Endometrial microvascular endothelial cells (primary cell): ENCODE measurements around the gene DNAJC25. TPM values are rescaled to one million over a fixed set of nuclear protein-coding genes. Genes with fewer than 3 reads are reported as not detected.

ENCODE experiments used
- in situ Hi-C: cut with HindIII; loops from 2 replicates; pipeline ENCODE4 v1.10.0; 2017; ENCODE audit warnings: low sequenced_read_pairs, low pct_unique_long_range_greater_than_20kb; ENCODE audit errors: inconsistent ontology term
- total RNA-seq: library from RNA; depleted of rRNA; stranded (reverse); fragments of >200 nt; gene quantifications from one replicate; pipeline ENCODE4 v1.2.3, GENCODE V29; 2015; ENCODE audit errors: inconsistent ontology term

Gene DNAJC25
- total RNA-seq, 1 donor from 2014 or later, result 2.9 TPM

- in situ Hi-C loops, result no loop called here
Observed at GRCh38 chr9:111621895-111622480, 9.1 kb upstream of the DNAJC25 start.

- in situ Hi-C loops, result no loop called here
Observed at GRCh38 chr9:111622626-111623025, 8.5 kb upstream of the DNAJC25 start.

GRCh38 chr9:111627260-111627963, 3.7 kb upstream of the DNAJC25 start:
- in situ Hi-C loops, result no loop called here

DNA sequence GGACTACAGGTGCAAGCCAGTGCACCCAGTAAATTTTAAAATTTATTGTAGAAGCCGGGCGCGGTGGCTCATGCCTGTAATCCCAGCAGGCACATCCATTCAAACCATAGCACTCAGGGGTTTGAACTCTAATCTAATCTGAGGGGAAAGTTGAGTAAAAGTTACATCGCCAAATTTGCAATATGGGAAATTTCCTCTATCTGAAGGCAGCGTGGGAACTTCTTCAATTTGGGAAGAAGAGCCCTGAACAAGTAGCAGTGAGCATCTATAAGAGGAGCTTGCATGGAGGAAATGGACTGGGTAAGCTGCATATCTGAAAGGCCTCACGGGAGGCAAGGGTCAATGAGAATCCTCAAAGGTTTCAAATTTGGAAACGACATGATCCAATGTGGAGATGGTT, 2.7 kb upstream of the DNAJC25 start:
- in situ Hi-C loops, result no loop called here

GRCh38 chr9:111630182-111630963, 761 bp upstream of the DNAJC25 start:
- in situ Hi-C loops, result no loop called here

DNA sequence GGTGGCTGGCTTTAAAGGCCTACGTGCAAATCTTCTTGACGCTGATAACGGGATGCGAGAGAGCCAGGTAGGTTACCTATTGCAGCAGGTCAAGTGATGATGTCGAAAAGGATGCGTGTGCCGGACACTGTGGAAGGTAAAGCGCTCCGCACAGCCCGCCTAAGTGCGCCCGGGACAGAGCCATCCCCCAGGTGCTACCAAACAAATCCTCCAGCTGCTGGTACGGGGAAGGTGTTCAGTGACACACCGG, 245 bp upstream of the DNAJC25 start:
- in situ Hi-C loops, result no loop called here

GRCh38 chr9:111632060-111632459, 926 bp downstream of the DNAJC25 start:
- in situ Hi-C loops, result no loop called here

GRCh38 chr9:111632695-111633388, 1.7 kb downstream of the DNAJC25 start:
- in situ Hi-C loops, result no loop called here

- in situ Hi-C loops, result no loop called here
Observed at GRCh38 chr9:111633389-111633736, 2.2 kb downstream of the DNAJC25 start.

GRCh38 chr9:111634860-111635259, 3.7 kb downstream of the DNAJC25 start:
- in situ Hi-C loops, result no loop called here

- in situ Hi-C loops, result no loop called here
Observed at GRCh38 chr9:111637421-111637950, 6.4 kb downstream of the DNAJC25 start.

DNA sequence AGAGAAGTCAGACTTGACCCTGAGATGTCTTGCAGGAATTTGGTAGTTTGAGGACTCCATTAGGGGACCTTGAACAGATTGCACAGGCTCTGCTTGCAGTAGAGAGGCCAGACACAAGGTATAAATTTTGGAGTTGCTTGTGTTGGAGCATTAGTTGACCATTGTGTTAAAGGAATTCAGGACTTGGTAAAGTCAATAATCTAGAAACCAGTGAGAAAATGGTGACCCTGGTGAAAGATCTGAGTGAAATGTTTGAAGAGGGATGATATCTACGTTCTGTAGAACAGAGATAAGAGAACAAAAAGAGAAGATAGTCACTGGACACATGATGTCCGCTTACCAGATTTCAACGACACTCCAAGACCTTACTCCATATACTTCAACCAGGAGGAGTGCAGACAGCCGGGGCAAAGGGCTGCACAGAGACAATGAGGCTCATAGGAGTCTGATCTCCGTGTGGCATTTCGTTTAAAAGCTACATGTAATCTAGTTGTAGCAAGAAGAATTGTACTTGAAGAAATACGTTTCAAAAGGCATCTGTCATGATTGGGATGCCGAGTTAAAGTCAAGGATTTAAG, 13.2 kb downstream of the DNAJC25 start:
- in situ Hi-C loops, result no loop called here

- in situ Hi-C loops, result no loop called here
Observed at GRCh38 chr9:111645806-111646205, 14.7 kb downstream of the DNAJC25 start.

DNA sequence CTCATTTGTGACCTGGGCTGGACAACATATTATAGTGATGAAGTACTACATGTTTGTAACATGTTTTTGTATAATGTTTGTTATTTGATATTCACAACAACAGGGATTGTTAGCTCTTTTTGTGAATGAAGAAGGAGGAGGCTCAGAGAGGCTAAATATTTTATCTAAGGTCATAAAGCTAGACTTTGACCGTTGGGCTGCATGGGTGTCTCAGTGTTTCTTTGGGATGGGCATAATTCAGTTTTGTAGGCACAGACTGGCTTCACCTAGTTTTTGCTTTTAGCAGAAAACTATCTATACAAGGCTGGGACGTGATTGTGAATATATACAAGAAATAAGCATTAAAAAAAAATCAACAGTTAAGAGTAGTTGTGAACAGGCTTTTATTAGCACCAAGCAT, 15.3 kb downstream of the DNAJC25 start:
- in situ Hi-C loops, result no loop called here

- in situ Hi-C loops, result no loop called here
Observed at GRCh38 chr9:111648066-111648465, 16.9 kb downstream of the DNAJC25 start.

DNA sequence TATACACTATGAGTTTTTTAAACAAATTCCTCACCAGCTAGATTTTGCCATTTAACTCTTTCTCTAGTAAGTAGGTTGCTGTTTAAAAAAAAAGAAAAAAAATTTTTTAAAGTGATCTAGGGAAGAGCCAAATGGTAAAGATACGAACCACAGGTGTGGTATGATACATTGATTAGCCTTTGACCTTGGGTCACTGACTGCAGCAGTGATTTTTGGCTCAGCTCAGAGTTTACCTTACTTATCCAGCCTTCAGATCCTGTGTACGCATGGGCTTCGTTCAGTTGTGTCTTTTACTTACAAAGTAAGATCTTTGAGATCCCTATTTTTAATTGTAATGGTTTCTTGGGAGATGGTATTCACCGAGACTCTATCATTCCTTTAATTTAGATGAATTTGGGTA, 17.9 kb downstream of the DNAJC25 start:
- in situ Hi-C loops, result no loop called here

GRCh38 chr9:111657051-111657450, 25.9 kb downstream of the DNAJC25 start:
- in situ Hi-C loops, result no loop called here

DNA sequence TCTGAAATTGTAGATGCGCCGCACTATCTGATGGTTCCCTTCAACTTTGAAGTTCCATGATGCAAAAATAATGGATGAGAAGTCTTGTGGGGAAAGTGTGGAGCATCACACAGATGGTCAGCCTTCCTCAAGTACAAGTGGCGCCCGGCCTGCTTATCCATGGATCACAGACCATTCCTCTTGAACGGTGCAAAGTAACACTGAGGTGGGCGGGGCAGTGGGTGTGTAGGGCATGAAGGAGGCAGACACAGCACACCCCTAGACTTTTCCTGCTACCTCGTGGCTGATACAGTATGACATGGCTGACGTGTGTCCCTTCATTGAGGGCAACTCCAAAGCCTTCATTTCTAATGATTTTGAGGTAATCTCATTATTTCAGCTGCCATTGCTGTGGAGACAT, 27.8 kb downstream of the DNAJC25 start:
- in situ Hi-C loops, result no loop called here

GRCh38 chr9:111659691-111660090, 28.6 kb downstream of the DNAJC25 start:
- in situ Hi-C loops, result no loop called here
